DLD1 (cell line): Measurements from ENCODE around the gene CELA3A.

Experiments
- in situ Hi-C: cut with HindIII; loops from 2 replicates; pipeline ENCODE4 v1.10.0; 2017; ENCODE audit warnings: low sequenced_read_pairs

The CELA3A gene

DNA sequence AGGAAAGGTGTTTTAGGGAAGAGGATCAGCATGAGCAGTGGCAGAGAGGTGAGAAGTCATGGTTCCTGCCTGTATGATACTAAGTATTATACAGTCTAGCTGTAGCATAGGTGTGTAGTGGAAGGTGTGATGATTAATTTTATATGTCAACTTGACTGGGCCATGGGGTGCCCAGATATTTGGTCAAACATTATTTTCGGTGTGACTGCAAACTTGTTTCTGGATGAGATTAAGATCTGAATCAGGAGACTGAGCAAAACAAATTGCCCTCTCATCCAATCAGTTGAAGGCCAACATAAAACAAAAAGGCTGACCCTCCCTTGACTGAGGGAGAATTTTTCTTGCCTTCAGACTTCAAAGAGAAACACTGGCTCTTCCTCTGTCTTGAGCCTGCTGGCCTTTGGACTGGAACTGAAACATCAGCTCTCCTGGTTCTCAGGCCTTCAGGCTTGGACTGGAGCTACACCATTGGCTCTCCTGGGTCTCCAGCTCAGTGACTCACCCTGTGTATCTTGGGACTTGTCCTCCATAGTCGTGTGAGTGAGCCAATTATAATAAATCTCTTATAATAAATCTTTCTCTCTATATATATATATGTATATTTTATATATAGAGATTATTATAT lies 44.3 kb downstream of the CELA3A start:
- in situ Hi-C loops: no loop called here

DNA sequence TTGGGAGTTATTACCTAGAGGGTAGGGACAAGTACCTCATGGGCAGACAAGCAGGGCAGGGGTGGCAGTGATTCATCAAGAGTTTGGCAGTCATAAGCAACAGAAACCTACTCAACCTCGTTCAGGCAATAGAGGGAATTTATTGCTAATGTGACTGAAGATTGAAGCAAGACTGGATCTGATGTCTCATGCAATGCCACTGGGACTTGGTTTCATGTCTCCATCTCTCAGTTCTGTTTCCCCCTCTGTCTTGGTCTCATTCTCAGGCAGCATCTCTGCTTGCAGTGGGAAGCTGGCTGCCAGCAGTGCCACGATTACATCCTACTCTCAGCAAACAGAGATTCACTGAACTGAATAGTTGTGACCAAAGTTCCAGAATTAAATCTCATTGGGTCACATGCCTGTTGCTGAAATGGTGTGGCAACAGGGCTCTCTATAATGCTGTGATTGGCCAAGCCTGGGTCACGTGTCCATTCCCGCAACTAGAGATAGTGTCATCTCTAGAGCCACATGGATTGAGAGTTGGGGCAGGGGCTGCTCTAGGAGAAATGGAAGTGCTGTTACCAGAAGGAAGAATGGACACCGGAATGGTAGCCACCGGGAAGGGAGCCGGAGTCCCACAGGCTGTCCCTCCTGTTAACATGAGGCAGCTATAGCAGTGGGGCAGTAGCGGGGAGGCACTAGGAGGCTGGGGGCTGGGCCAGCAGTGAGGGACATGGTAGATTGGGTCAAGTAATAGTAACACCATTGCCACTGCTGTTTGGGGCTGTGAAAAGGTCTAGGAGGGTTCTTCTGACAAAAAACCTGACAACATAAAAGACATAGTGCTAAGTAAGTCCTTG lies 47.1 kb downstream of the CELA3A start:
- in situ Hi-C loops: no loop called here

DNA sequence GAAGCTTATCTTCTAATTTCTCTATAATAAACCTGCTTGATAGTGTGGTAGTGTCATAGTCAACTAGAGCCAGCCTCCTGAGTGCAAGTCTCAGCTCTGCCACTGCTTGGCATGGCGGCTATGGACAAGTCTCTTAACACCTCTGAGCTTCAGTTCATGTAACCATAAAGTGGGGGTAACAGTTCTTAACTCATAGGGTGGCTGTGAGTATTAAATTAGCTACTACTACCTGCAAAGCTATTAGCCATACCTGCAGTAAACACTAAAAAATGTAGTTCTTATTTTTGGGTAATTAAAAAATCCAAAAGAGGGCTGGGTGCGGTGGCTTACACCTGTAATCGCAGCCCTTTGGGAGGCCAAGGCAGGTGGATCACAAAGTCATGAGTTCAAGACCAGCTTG lies 48.9 kb downstream of the CELA3A start:
- in situ Hi-C loops: no loop called here

DNA sequence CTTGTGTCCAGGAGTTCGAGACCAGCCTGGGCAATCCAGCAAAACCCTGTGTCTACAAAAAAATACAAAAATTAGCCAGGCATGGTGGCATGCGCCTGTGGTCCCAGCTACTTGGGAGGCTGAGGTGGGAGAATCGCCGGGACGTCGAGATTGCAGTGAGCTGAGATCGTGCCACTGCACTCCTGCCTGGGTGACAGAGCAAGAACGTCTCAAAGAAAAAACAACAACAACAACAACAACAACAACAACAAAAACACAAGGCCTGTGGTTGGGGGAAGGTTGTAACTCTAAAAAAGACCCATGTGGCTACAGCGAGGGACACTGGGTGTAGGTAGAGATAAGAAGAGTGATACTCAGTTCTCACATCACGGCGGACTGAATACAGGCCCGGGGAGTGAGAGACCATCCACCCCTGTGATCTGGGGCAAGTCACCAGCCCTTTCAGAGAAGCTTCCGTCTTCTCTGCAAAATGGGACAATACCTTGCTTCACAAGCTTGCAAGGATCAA lies 50.2 kb downstream of the CELA3A start:
- in situ Hi-C loops: no loop called here

DNA sequence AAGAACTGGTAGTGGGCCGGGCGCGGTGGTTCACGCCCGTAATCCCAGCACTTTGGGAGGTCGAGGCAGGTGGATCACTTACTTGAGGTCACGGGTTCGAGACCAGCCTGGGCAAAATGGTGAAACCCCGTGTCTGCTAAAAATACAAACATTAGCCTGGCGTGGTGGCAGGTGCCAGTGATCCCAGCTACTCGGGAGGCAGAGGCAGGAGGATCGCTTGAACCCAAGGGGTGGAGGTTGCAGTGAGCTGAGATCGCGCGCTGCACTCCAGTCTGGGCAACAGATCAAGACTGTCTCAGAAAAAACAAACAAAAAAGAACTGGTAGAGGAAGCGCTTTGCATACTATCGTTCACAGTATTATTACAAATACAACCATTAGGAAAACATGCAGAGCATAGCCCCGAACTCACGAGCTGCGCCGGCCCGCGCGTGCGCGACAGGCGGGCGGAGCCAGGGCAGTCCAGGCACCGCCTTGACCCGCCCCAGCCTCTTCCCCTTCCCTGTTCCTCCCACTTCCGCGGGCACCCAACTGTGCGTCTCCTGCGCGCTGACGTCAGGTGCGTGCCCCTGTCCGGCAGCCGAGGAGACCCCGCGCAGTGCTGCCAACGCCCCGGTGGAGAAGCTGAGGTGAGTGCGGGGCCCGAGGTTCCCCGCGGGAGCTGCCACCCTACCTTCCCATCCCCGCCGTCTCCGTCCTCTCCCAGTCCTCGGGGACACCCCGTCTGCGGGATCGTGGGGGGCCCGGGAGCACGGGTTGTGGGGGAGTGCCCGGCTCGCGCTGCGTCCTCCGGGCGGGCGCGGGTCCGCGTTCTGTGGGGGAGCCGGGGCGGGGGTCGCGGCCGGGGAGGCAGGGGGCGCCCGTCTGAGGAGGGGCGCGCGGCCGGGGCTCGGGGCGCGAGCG lies 50.9 kb downstream of the CELA3A start, which contains the start of gene CDC42:
Gene CDC42 (plus strand): TSS at position 595 of the 902 bp plus-strand sequence. CDS start 25,770 bp downstream, outside the sequence.
- in situ Hi-C loops: no loop called here

DNA sequence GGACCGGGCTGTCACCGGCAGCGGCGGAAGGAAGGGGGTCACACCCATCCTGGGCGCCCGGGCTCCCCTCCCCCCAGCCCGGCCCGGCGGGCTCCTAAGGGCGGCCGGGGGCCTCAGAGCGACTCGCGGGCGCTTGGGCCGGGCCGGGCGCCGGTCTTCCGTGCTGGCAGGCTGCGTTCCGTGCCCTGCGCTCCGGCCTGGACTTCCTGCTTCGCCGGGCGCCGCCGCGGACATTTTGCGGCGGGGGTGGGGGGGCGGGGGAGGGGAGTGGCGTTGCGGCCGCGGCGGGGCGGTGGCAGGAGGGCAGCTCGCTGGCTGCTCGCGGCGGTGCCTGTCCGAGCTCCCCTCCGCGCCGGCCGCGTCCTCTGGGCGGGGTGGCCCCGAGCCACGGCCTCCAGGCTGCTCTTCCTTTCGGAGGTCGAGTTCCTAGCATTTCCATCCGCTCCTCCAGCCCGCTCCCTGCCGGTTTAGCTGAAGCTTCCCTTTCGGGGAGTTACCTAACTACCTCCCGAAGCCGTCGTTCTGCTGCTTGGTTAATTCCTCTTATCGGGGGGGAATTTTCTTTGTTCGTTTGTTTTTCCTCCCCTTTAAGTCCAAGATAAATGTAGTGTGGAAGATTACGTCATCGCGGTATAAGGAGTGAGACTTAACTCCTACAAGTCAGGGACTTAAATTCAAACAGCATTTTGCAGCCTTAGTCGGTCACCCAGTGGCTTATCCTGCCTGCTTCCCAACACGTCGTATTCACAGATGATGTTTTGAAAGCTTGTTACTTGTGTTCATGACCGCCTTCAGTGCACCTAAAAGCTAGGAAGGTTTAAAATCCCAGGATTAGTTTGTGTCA lies 51.8 kb downstream of the CELA3A start:
- in situ Hi-C loops: no loop called here

DNA sequence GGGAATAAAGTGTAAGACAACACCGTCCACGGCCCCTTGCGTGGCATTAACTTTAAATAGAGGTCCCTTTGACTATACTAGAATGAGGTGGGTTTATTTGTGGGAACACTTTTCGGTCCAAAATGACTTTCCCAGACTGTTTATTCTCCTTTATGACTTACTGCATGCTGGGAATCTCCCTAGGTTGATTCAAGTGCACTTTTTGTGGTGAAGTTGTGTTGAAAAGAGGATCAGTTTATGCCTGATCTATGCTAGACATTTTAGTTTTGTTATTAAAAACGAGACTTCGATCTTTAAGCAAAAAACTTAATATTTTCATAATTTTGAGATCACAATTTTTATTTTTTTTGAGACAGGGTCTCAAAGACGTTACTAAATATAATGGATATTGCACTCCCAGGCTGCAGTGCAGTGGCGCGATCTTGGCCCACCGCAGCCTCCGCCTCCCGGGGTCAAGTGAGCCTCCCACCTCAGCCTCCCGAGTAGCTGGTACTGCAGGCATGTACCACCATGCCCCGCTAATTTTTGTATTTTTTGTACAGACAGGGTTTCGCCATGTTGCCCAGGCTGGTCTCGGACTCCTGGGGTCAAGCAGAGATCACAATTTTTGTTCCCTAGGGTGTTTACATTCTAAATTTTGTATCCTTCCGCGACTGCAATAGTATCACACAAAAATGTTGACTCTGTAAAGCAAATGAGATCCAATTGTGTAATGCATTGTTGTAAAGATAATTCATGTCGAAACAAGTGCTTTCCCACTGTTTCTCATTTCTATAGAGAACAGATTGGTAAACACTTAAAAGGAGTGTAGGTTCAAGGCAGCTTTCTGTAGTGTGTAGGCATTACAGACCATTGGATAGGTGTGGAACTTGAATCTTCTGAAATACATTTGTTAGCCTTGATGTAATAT lies 52.7 kb downstream of the CELA3A start:
- in situ Hi-C loops: no loop called here

DNA sequence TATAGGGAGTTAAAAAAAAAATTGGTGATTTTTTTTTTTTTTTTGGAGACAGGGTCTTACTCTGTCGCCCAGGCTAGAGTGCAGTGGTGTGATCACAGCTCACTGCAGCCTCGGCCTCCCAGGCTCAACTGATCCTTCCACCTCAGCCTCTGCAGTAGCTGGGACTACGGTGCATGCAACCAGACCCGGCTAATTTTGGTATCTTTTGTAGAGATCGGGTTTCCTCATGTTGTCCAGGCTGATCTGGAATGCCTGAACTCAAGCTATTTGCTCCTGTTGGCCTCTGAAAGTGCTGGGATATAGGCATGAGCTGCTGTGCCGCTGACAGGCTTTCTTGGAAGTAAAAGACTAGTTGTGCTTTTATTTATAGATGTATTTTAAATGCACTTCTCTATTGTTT lies 54.0 kb downstream of the CELA3A start:
- in situ Hi-C loops: no loop called here

DNA sequence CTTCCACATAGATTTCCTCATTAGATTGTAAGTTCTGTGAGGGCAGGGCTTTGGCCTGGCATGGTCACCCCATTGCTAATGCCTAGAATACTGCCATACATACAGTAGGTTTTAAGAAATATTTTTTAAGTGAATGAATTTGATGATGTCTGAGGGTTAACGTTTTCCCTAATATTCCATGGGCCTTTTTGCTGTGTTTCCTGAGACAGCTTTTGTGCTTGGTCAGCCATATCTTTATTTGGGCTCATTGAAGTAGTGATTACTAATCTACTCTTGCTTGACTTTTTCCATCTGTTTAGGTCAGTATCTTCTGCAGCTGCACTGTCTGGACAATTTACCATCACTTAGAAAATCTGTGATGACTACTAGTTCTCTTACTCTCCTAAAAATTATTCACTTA lies 54.6 kb downstream of the CELA3A start:
- in situ Hi-C loops: no loop called here

DNA sequence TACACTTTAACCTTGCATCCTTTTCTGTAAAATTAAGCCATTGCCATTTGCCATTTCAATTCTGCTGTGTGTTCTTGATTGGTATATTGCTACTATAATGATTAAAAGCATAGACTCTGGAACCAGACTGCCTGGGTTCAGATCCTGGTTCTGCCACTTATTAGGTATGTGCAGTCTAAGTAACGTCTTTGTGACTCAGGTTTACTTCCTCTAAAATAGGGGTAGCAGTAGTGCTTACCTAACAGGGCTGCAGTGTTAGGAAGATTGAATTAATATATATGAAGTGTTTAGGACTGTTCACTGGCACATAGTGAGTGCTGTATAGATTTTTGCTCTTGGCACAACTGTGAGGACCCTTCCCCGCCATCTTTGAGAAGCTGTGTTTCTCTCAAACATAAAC lies 55.5 kb downstream of the CELA3A start:
- in situ Hi-C loops: no loop called here

DNA sequence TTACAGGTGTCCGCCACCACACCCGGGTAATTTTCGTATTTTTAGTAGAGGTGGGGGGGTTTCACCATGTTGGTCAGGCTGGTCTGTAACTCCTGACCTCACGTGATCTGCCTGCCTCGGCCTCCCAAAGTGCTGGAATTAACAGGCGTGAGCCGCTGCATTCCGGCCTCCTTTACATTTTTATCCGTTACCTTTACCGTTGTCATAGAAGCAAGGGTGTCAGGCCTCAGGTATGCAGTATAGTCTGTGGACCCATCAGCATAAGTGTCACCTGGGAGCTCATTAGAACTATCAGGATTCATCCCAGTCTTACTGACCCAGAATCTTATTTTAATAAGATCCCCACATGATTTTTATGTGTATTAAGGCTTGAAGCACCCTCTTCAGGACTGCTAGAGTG lies 56.4 kb downstream of the CELA3A start:
- in situ Hi-C loops: no loop called here
